HEK293T (cell line): ENCODE results near the gene PHF14.
"Not testable (repeated sequence)": the region's sequence is repeated elsewhere in the genome, so short reads cannot be mapped to it uniquely, and the experiment has no call there.

ENCODE experiments used
- CTCF ChIA-PET: fragments of 350-600 bp; formaldehyde crosslinking; extraction: SDS; loops from one replicate; lab custom pipeline; 2021; ENCODE audit warnings: antibody characterized with exemption, inconsistent platforms; lab: Yijun Ruan, JAX
- POLR2A ChIA-PET: fragments of 350-600 bp; formaldehyde crosslinking; extraction: SDS; loops from one replicate; lab custom pipeline; 2020; ENCODE audit warnings: antibody characterized with exemption, inconsistent platforms; lab: Yijun Ruan, JAX
- DNase-seq: peaks from one replicate; pipeline ENCODE4 v3.0.0; 2012; ENCODE audit warnings: mixed read lengths; ENCODE audit errors: extremely low spot score
- ARNT ChIP-seq: fragments of 450-650 bp; IDR thresholded peaks from 2 replicates; pipeline ENCODE4 v1.6.1; 2017; ENCODE audit warnings: mild to moderate bottlenecking
- BHLHE40 ChIP-seq: fragments of 450-650 bp; IDR thresholded peaks from 2 replicates; pipeline ENCODE4 v1.6.1; 2016; ENCODE audit warnings: mild to moderate bottlenecking, moderate library complexity, borderline replicate concordance
- CTBP1 ChIP-seq: fragments of 450-650 bp; IDR thresholded peaks from 2 replicates; pipeline ENCODE4 v1.6.1; 2016; ENCODE audit warnings: borderline replicate concordance
- ELF4 ChIP-seq: fragments of 450-650 bp; IDR thresholded peaks from 2 replicates; pipeline ENCODE4 v1.6.1; 2017; ENCODE audit warnings: antibody characterized with exemption
- FOXA1 ChIP-seq: fragments of 450-650 bp; IDR thresholded peaks from 2 replicates; pipeline ENCODE4 v1.6.1; 2016; ENCODE audit warnings: mild to moderate bottlenecking
- FOXK2 ChIP-seq: fragments of 450-650 bp; IDR thresholded peaks from 2 replicates; pipeline ENCODE4 v1.6.1; 2016; ENCODE audit warnings: mild to moderate bottlenecking
- FOXM1 ChIP-seq: fragments of 450-650 bp; IDR thresholded peaks from 2 replicates; pipeline ENCODE4 v1.6.1; 2017; ENCODE audit warnings: mild to moderate bottlenecking, borderline replicate concordance
- HDGF ChIP-seq: fragments of 450-650 bp; IDR thresholded peaks from 2 replicates; pipeline ENCODE4 v1.6.1; 2017; ENCODE audit warnings: antibody characterized with exemption, borderline replicate concordance
- L3MBTL2 ChIP-seq: fragments of 450-650 bp; conservative IDR thresholded peaks from 2 replicates; pipeline ENCODE4 v1.6.1; 2016; ENCODE audit warnings: mild to moderate bottlenecking
- LEF1 ChIP-seq: fragments of 450-650 bp; IDR thresholded peaks from 2 replicates; pipeline ENCODE4 v1.6.1; 2017; ENCODE audit warnings: mild to moderate bottlenecking, borderline replicate concordance
- NFRKB ChIP-seq: fragments of 450-650 bp; IDR thresholded peaks from 2 replicates; pipeline ENCODE4 v1.6.1; 2016; ENCODE audit warnings: mild to moderate bottlenecking, moderate library complexity
- SP1 ChIP-seq: fragments of 450-650 bp; IDR thresholded peaks from 2 replicates; pipeline ENCODE4 v1.6.1; 2017
- SUZ12 ChIP-seq: fragments of 450-650 bp; IDR thresholded peaks from 2 replicates; pipeline ENCODE4 v1.6.1; 2016; ENCODE audit warnings: mild to moderate bottlenecking
- TARDBP ChIP-seq: fragments of 450-650 bp; IDR thresholded peaks from 2 replicates; pipeline ENCODE4 v1.6.1; 2016
- ZNF384 ChIP-seq: fragments of 450-650 bp; IDR thresholded peaks from 2 replicates; pipeline ENCODE4 v1.6.1; 2016
- TF ChIP-seq, protein P1 (sequence below): fragments of 450-650 bp; IDR thresholded peaks from 2 replicates; pipeline ENCODE4 v1.6.1; 2016

PHF14 gene

GRCh38 chr7:10956528-10956927 is 17.1 kb upstream of the PHF14 start:
- DNase-seq, result no peak
- ChIA-PET POLR2A (no interaction called here), CTCF (no interaction called here)
- TF ChIP-seq, protein P1, sequence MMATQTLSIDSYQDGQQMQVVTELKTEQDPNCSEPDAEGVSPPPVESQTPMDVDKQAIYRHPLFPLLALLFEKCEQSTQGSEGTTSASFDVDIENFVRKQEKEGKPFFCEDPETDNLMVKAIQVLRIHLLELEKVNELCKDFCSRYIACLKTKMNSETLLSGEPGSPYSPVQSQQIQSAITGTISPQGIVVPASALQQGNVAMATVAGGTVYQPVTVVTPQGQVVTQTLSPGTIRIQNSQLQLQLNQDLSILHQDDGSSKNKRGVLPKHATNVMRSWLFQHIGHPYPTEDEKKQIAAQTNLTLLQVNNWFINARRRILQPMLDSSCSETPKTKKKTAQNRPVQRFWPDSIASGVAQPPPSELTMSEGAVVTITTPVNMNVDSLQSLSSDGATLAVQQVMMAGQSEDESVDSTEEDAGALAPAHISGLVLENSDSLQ, result no peak
- TF ChIP-seq NFRKB (no peak), HDGF (no peak), ARNT (no peak), CTBP1 (no peak), LEF1 (no peak), L3MBTL2 (no peak), BHLHE40 (no peak), FOXA1 (no peak), SP1 (no peak), SUZ12 (no peak), FOXK2 (no peak), FOXM1 (no peak), ZNF384 (no peak)

- POLR2A ChIA-PET, CTCF ChIA-PET, DNase-seq: not testable (repeated sequence)
Measured at GRCh38 chr7:10960242-10960641, 13.4 kb upstream of the PHF14 start.

GRCh38 chr7:10965016-10965415 is 8.7 kb upstream of the PHF14 start:
- POLR2A ChIA-PET, DNase-seq, CTCF ChIA-PET: not testable (repeated sequence)

GRCh38 chr7:10972174-10972573 is 1.5 kb upstream of the PHF14 start:
- no peak for TF ChIP-seq SP1
- TF ChIP-seq FOXK2, result no peak
- TF ChIP-seq ELF4, result no peak
- no peak for TF ChIP-seq CTBP1
- no peak for TF ChIP-seq SUZ12
- TF ChIP-seq FOXA1, result no peak
- TF ChIP-seq ZNF384, result no peak
- TF ChIP-seq HDGF, result no peak
- TF ChIP-seq BHLHE40, result no peak
- TF ChIP-seq, protein P1, result no peak
- TF ChIP-seq L3MBTL2, result no peak
- no peak for TF ChIP-seq NFRKB
- no peak for TF ChIP-seq ARNT
- no peak for TF ChIP-seq LEF1
- CTCF ChIA-PET, result no interaction called here
- POLR2A ChIA-PET, result no interaction called here
- no peak for DNase-seq

DNA sequence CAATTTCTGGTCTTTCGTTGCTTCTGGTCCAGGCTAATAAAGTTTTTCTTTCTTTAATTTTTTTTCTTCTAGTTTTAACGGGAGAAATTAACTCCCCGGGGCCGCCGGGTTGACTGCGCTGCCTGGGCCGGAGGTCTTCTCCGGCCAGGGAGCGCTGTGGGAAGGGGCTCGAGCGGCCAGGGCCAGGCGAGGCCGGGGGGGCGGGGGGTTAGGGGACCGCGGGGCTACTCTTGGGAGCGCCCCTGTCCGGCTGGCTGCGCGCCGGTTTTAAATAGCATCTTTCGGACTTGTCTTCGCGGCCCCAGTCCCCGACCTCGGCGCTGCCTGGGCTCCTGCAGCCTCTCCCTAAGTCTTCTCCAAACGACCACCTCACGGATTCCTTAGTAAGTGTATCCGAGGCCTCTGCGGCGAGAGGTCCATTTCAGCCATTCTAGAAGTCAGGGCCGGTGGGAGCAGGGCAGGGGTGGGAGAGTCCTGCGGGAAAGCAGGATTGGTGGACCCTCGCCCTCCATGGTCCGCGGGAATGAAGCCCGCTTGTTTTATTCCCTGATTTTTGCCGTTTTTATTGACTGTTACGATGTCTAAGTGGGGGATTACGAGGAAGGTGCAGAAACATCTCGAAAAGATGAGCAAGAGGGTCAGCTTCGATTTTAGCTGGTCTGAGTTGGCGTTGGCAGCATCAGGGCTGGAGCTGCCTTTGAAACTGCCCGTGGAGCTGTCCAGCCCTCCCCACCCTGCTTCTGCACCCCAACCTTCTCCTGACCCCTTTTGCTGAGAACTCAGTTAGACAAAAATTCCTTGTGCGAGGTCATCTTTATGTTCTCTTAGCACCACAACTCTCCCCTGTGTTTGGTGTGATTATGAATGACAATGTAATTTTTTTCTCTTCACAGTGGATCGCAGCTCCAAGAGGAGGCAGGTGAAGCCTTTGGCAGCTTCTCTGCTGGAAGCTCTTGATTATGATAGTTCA is 555 bp downstream of the PHF14 start:
- DNase-seq, result peak; percentile 16
- ChIA-PET POLR2A (interaction anchor here (1.1 to 2.6 kb wide), 2 partner anchors 32 to 34 kb away, joined by 4 to 30 read pairs; a partner anchor contains a TSS), CTCF (interaction anchor here (0.5 kb wide), 1 partner anchor 190 kb away, joined by 3 read pairs; no protein-coding TSS in a partner anchor)
- no peak for TF ChIP-seq FOXM1
- no peak for TF ChIP-seq ELF4
- TF ChIP-seq L3MBTL2, result no peak; the same call in none of the 2 replicates
- no peak for TF ChIP-seq TARDBP
- TF ChIP-seq LEF1, result no peak
- TF ChIP-seq, protein P1, result no peak
- no peak for TF ChIP-seq NFRKB
- TF ChIP-seq FOXK2, result no peak
- TF ChIP-seq SUZ12, result no peak
- TF ChIP-seq SP1, result no peak
- no peak for TF ChIP-seq ARNT
- TF ChIP-seq CTBP1, result no peak

GRCh38 chr7:10977113-10977512 is 3.4 kb downstream of the PHF14 start:
- ChIA-PET CTCF (no interaction called here), POLR2A (no interaction called here)
- TF ChIP-seq TARDBP (no peak), BHLHE40 (no peak), FOXM1 (no peak), NFRKB (no peak), ELF4 (no peak), L3MBTL2 (no peak), LEF1 (no peak), SUZ12 (no peak), FOXK2 (no peak), ARNT (no peak), FOXA1 (no peak), CTBP1 (no peak), ZNF384 (no peak), HDGF (no peak), SP1 (no peak)
- TF ChIP-seq, protein P1, result no peak
- no peak for DNase-seq
